ENCODE results near the gene ZNF341. TPM values are rescaled to one million over a fixed set of nuclear protein-coding genes. Genes with fewer than 3 reads are reported as not detected.

Gene ZNF341
- total RNA-seq, 4 donors from 2014 or later: 2.5 to 13.5 (median 3.6) TPM

GRCh38 chr20:33777816-33778215 lies 46.0 kb downstream of the ZNF341 start:
- Histone ChIP-seq H3K4me1 (peaks cover 0 to 4% (median 2%) of the 10 kb centered on the region in 4 donors), H3K9me3 (no peaks in the 10 kb centered on the region), H3K27ac (peak overlapping the region in 1 of 4 donors; percentile 75), H3K27me3 (no peaks in the 10 kb centered on the region), H3K4me3 (no peak overlapping the region), H3K36me3 (no peaks in the 10 kb centered on the region)
- TF ChIP-seq CTCF (IDR thresholded peaks at IDR 0.05) (no peak), POLR2A (IDR thresholded peaks at IDR 0.05) (no peak)
- DNase-seq: no peak

- no peak overlapping the region for H3K27ac ChIP-seq
- TF ChIP-seq POLR2A (IDR thresholded peaks at IDR 0.05) (no peak), CTCF (IDR thresholded peaks at IDR 0.05) (peak in 1 of 6 experiments; percentile 9)
- H3K27me3 ChIP-seq: no peaks in the 10 kb centered on the region
- peaks cover 0 to 4% (median 2%) of the 10 kb centered on the region in 4 donors for H3K4me1 ChIP-seq
- H3K9me3 ChIP-seq: no peaks in the 10 kb centered on the region
- H3K36me3 ChIP-seq: no peaks in the 10 kb centered on the region
- no peak overlapping the region for H3K4me3 ChIP-seq
- DNase-seq: no peak
Observed at GRCh38 chr20:33781133-33781532, 49.3 kb downstream of the ZNF341 start.

- H3K27ac ChIP-seq: no peak overlapping the region
- H3K36me3 ChIP-seq: no peaks in the 10 kb centered on the region
- peaks cover 0 to 4% (median 2%) of the 10 kb centered on the region in 4 donors for H3K4me1 ChIP-seq
- H3K27me3 ChIP-seq: no peaks in the 10 kb centered on the region
- TF ChIP-seq POLR2A (IDR thresholded peaks at IDR 0.05) (no peak), CTCF (IDR thresholded peaks at IDR 0.05) (no peak)
- H3K9me3 ChIP-seq: no peaks in the 10 kb centered on the region
- H3K4me3 ChIP-seq: no peak overlapping the region
- no peak for DNase-seq
Observed at GRCh38 chr20:33781945-33782344, 50.1 kb downstream of the ZNF341 start.

- Histone ChIP-seq H3K4me1 (peaks cover under 1 to 4% (median 3%) of the 10 kb centered on the region in 4 donors), H3K36me3 (no peaks in the 10 kb centered on the region), H3K9me3 (no peaks in the 10 kb centered on the region), H3K27ac (no peak overlapping the region), H3K4me3 (no peak overlapping the region), H3K27me3 (no peaks in the 10 kb centered on the region)
- no peak for TF ChIP-seq CTCF (IDR thresholded peaks at IDR 0.05)
- no peak for TF ChIP-seq POLR2A (IDR thresholded peaks at IDR 0.05)
- no peak for DNase-seq
Observed at GRCh38 chr20:33783256-33783655, 51.5 kb downstream of the ZNF341 start.

- Histone ChIP-seq H3K9me3 (no peaks in the 10 kb centered on the region), H3K27ac (no peak overlapping the region), H3K27me3 (no peaks in the 10 kb centered on the region), H3K4me1 (peaks cover 4 to 8% (median 4%) of the 10 kb centered on the region in 4 donors), H3K4me3 (no peak overlapping the region), H3K36me3 (no peaks in the 10 kb centered on the region)
- TF ChIP-seq CTCF (IDR thresholded peaks at IDR 0.05) (no peak), POLR2A (IDR thresholded peaks at IDR 0.05) (no peak)
- no peak for DNase-seq
Observed at GRCh38 chr20:33783818-33784217, 52.0 kb downstream of the ZNF341 start.

- DNase-seq: no peak
- H3K27ac ChIP-seq: no peak overlapping the region
- H3K27me3 ChIP-seq: no peaks in the 10 kb centered on the region
- peaks cover 3 to 12% (median 5%) of the 10 kb centered on the region in 4 donors for H3K4me1 ChIP-seq
- TF ChIP-seq CTCF (IDR thresholded peaks at IDR 0.05): no peak
- TF ChIP-seq POLR2A (IDR thresholded peaks at IDR 0.05): no peak
- no peaks in the 10 kb centered on the region for H3K9me3 ChIP-seq
- H3K4me3 ChIP-seq: no peak overlapping the region
- H3K36me3 ChIP-seq: no peaks in the 10 kb centered on the region
Observed at GRCh38 chr20:33784225-33784624, 52.4 kb downstream of the ZNF341 start.

Data from Peyer's patch (tissue), 4 donors.